HL-60 (cell line): Measurements from ENCODE around the gene CARD9.

Source experiments
- CTCF ChIP-seq: IDR thresholded peaks from one replicate; pipeline ENCODE4 v1.5.1; 2011; ENCODE audit warnings: low read length, control low read depth, inconsistent platforms; ENCODE audit not compliant: insufficient read depth
- POLR2AphosphoS5 ChIP-seq: IDR thresholded peaks from 2 replicates; pipeline ENCODE4 v1.6.1; 2012; ENCODE audit warnings: low read depth

- TF ChIP-seq POLR2AphosphoS5 = no peak
- TF ChIP-seq CTCF = no peak
Observed at GRCh38 chr9:136370037-136370436, 3.4 kb downstream of the CARD9 start.
